GM10266 (cell line): ENCODE results near the gene FGD3.

ENCODE experiments used
- DNase-seq: peaks from one replicate; pipeline ENCODE4 v3.0.0; 2012; ENCODE audit errors: extremely low spot score
- TF ChIP-seq, protein P1 (sequence below): IDR thresholded peaks from 2 replicates; pipeline ENCODE4 v1.5.1; 2012; ENCODE audit warnings: mild to moderate bottlenecking, low read depth; ENCODE audit not compliant: control insufficient read depth, insufficient read depth; ENCODE audit errors: missing control alignments

The FGD3 gene

DNA sequence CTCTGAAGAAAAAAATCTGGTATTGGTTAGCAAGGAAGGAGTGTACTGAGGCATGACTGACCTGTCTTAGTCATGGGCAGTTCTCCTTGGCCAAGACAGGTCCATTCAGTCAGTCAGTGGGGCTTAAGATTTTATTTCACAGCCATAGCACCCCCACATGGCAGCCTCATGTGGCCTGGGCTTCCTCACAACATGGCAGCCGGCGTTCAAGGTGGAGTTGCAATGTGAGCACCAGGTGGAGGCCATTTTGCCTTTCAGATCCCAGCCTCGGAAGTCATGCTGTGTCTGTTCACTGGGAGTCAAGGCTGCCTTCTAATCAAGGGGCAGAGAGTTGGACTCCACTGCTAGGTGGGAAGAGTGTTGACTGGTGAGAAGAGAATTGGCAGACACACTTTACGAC is 138.4 kb downstream of the FGD3 start:
- TF ChIP-seq, protein P1, sequence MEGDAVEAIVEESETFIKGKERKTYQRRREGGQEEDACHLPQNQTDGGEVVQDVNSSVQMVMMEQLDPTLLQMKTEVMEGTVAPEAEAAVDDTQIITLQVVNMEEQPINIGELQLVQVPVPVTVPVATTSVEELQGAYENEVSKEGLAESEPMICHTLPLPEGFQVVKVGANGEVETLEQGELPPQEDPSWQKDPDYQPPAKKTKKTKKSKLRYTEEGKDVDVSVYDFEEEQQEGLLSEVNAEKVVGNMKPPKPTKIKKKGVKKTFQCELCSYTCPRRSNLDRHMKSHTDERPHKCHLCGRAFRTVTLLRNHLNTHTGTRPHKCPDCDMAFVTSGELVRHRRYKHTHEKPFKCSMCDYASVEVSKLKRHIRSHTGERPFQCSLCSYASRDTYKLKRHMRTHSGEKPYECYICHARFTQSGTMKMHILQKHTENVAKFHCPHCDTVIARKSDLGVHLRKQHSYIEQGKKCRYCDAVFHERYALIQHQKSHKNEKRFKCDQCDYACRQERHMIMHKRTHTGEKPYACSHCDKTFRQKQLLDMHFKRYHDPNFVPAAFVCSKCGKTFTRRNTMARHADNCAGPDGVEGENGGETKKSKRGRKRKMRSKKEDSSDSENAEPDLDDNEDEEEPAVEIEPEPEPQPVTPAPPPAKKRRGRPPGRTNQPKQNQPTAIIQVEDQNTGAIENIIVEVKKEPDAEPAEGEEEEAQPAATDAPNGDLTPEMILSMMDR, result no peak
- DNase-seq, result no peak
